RWPE2 (cell line): Measurements from ENCODE around the gene CTXND1.

Experiments used
- ATAC-seq: fragments of 200-7000 bp; cut with Tn5 transposase; 3 replicates; pipeline ENCODE4 v1.9.1; 2021; ENCODE audit warnings: low read depth
- DNase-seq: peaks from one replicate; pipeline ENCODE4 v3.0.0-alpha.2; 2020; ENCODE audit warnings: low spot score
- H3K27ac ChIP-seq: fragments of 450-650 bp; 2 replicates; pipeline ENCODE4 v1.5.1; 2017; ENCODE audit warnings: mild to moderate bottlenecking; ENCODE audit not compliant: poor library complexity, severe bottlenecking
- H3K27me3 ChIP-seq: fragments of 250-450 bp; sonication (Bioruptor Pico); 2 replicates; pipeline ENCODE4 v1.5.1; 2021; ENCODE audit warnings: mild to moderate bottlenecking, moderate library complexity; ENCODE audit not compliant: insufficient read depth, poor library complexity, severe bottlenecking
- H3K36me3 ChIP-seq: fragments of 250-450 bp; sonication (Bioruptor Pico); 2 replicates; pipeline ENCODE4 v1.5.1; 2020; ENCODE audit warnings: low read depth, mild to moderate bottlenecking, moderate library complexity
- H3K4me1 ChIP-seq: fragments of 250-450 bp; sonication (Bioruptor Pico); 2 replicates; pipeline ENCODE4 v1.5.1; 2021; ENCODE audit warnings: mild to moderate bottlenecking, moderate library complexity; ENCODE audit not compliant: insufficient read depth, poor library complexity, severe bottlenecking
- H3K4me3 ChIP-seq: fragments of 250-450 bp; sonication (Bioruptor Pico); 2 replicates; pipeline ENCODE4 v1.5.1; 2021; ENCODE audit warnings: mild to moderate bottlenecking, moderate library complexity; ENCODE audit not compliant: severe bottlenecking
- H3K9me3 ChIP-seq: fragments of 250-450 bp; sonication (Bioruptor Pico); 2 replicates; pipeline ENCODE4 v1.5.1; 2021; ENCODE audit warnings: mild to moderate bottlenecking, moderate library complexity; ENCODE audit not compliant: severe bottlenecking
- CTCF ChIP-seq: fragments of 450-650 bp; IDR thresholded peaks from one replicate; pipeline ENCODE4 v1.5.1; 2017; ENCODE audit warnings: mild to moderate bottlenecking, moderate library complexity; ENCODE audit not compliant: poor library complexity, severe bottlenecking

Gene CTXND1

GRCh38 chr15:80152180-80152895 lies 99.7 kb downstream of the CTXND1 start:
- H3K27me3 ChIP-seq: no peaks in the 10 kb centered on the region
- DNase-seq (peak; percentile 99), ATAC-seq (peak; percentile 79)
- TF ChIP-seq CTCF: no peak
- H3K4me3 ChIP-seq: peak overlapping the region; percentile 70
- peak overlapping the region; percentile 18 for H3K27ac ChIP-seq
- H3K4me1 ChIP-seq: no peaks in the 10 kb centered on the region
- no peaks in the 10 kb centered on the region for H3K9me3 ChIP-seq
- no peaks in the 10 kb centered on the region for H3K36me3 ChIP-seq

GRCh38 chr15:80151576-80151975 lies 100.4 kb downstream of the CTXND1 start:
- no peaks in the 10 kb centered on the region for H3K9me3 ChIP-seq
- ATAC-seq (no peak), DNase-seq (no peak)
- no peak overlapping the region for H3K27ac ChIP-seq
- H3K36me3 ChIP-seq: no peaks in the 10 kb centered on the region
- no peaks in the 10 kb centered on the region for H3K27me3 ChIP-seq
- TF ChIP-seq CTCF: no peak
- H3K4me1 ChIP-seq: no peaks in the 10 kb centered on the region
- no peak overlapping the region for H3K4me3 ChIP-seq

- Histone ChIP-seq H3K36me3 (no peaks in the 10 kb centered on the region; the same call in 1 of the 2 replicates), H3K27me3 (no peaks in the 10 kb centered on the region), H3K4me1 (no peaks in the 10 kb centered on the region), H3K9me3 (no peaks in the 10 kb centered on the region), H3K4me3 (no peak overlapping the region), H3K27ac (no peak overlapping the region)
- TF ChIP-seq CTCF: no peak
- no peak for DNase-seq
- no peak for ATAC-seq
Measured at GRCh38 chr15:80151148-80151547, 100.9 kb downstream of the CTXND1 start.
